Gastrocnemius medialis (tissue), 4 donors: Measurements from ENCODE around the gene SLC12A2.

Experiments
- POLR2A ChIP-seq, 2 donors: fragments of 450-650 bp; IDR thresholded peaks; one replicate each; pipeline ENCODE4 v1.6.1; 2017; ENCODE audit warnings: antibody characterized with exemption in 2 of 2, mild to moderate bottlenecking in 2 of 2, moderate library complexity in 2 of 2
- TF ChIP-seq, protein P1 (sequence below), 5 experiments: fragments of 450-650 bp in 3 of 5; fragments of 200-600 bp in 2 of 5; sonication (generic) in 2 of 5; IDR thresholded peaks in 4 of 5; conservative IDR thresholded peaks in 1 of 5; 1 replicate in 4 of 5; 2 replicates in 1 of 5; pipeline ENCODE4 v1.5.1; 2016 to 2019; ENCODE audit warnings: antibody characterized with exemption in 5 of 5, mild to moderate bottlenecking in 3 of 5, moderate library complexity in 3 of 5

DNA sequence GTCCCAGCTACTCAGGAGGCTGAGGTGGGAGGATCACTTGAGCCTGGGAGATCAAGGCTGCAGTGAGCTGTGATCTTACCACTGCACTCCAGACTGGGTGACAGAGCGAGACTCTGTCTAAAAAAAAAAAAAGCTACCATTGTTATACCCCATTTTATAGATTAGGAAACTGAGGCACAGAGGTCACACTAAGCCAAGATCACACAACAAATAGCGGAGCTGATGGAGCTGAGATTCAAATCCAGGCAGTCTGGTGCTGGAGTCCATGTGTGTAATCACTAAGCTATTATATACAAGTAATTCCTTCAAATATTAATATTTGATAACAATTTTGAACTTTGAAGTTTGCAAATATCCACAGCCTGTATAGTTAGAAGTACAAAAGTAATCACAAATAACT is 6.0 kb upstream of the SLC12A2 start:
- no peak for TF ChIP-seq POLR2A (IDR thresholded peaks at IDR 0.05)
- TF ChIP-seq, protein P1, sequence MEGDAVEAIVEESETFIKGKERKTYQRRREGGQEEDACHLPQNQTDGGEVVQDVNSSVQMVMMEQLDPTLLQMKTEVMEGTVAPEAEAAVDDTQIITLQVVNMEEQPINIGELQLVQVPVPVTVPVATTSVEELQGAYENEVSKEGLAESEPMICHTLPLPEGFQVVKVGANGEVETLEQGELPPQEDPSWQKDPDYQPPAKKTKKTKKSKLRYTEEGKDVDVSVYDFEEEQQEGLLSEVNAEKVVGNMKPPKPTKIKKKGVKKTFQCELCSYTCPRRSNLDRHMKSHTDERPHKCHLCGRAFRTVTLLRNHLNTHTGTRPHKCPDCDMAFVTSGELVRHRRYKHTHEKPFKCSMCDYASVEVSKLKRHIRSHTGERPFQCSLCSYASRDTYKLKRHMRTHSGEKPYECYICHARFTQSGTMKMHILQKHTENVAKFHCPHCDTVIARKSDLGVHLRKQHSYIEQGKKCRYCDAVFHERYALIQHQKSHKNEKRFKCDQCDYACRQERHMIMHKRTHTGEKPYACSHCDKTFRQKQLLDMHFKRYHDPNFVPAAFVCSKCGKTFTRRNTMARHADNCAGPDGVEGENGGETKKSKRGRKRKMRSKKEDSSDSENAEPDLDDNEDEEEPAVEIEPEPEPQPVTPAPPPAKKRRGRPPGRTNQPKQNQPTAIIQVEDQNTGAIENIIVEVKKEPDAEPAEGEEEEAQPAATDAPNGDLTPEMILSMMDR (IDR thresholded peaks at IDR 0.05 in 4 of 5, conservative IDR thresholded peaks at IDR 0.05 in 1 of 5), result no peak
